HepG2 (cell line): Measurements from ENCODE around the gene HDAC4.

ENCODE experiments used
- BRCA1 ChIP-seq: sonication (generic); formaldehyde crosslinking; IDR thresholded peaks from 2 replicates; pipeline ENCODE4 v1.4.0; 2020; ENCODE audit warnings: missing genetic modification reagents
- CBFB ChIP-seq: sonication (generic); formaldehyde crosslinking; IDR thresholded peaks from 2 replicates; pipeline ENCODE4 v1.4.0; 2020; ENCODE audit warnings: missing genetic modification reagents
- HMG20B ChIP-seq: conservative IDR thresholded peaks from 2 replicates; pipeline ENCODE4 v1.6.1; 2016; ENCODE audit warnings: missing genetic modification reagents, missing compliant biosample characterization
- MXI1 ChIP-seq: IDR thresholded peaks from 3 replicates; pipeline ENCODE4 v1.6.1; 2012; ENCODE audit warnings: low read depth, low read length, inconsistent platforms, borderline replicate concordance
- NFE2L1 ChIP-seq: sonication (generic); formaldehyde crosslinking; IDR thresholded peaks from 2 replicates; pipeline ENCODE4 v1.4.0; 2020; ENCODE audit warnings: missing genetic modification reagents, mild to moderate bottlenecking, borderline replicate concordance
- PHF21A ChIP-seq: sonication (generic); formaldehyde crosslinking; IDR thresholded peaks from 2 replicates; pipeline ENCODE4 v1.5.0; 2020; ENCODE audit warnings: mild to moderate bottlenecking, missing genetic modification reagents
- SIN3A ChIP-seq: IDR thresholded peaks from 2 replicates; pipeline ENCODE4 v1.6.1; 2011; ENCODE audit warnings: low read depth, mild to moderate bottlenecking, control low read depth, low read length, borderline replicate concordance
- ZNF24 ChIP-seq: fragments of 450-650 bp; IDR thresholded peaks from 2 replicates; pipeline ENCODE4 v1.6.1; 2017; ENCODE audit warnings: antibody characterized with exemption, mild to moderate bottlenecking
- ZNF570 ChIP-seq: sonication (generic); formaldehyde crosslinking; IDR thresholded peaks from 2 replicates; pipeline ENCODE4 v1.4.0; 2020; ENCODE audit warnings: mild to moderate bottlenecking, missing genetic modification reagents, borderline replicate concordance
- TF ChIP-seq, protein P1 (sequence below): sonication (generic); formaldehyde crosslinking; IDR thresholded peaks from 2 replicates; pipeline ENCODE4 v1.5.0; 2020; ENCODE audit warnings: mild to moderate bottlenecking, missing genetic modification reagents, moderate library complexity
- TF ChIP-seq, protein P2 (sequence below): IDR thresholded peaks from 2 replicates; pipeline ENCODE4 v1.6.1; 2016
- TF ChIP-seq, protein P3 (sequence below): sonication (generic); formaldehyde crosslinking; IDR thresholded peaks from 2 replicates; pipeline ENCODE4 v1.8.1; 2023; ENCODE audit warnings: mild to moderate bottlenecking, missing genetic modification reagents
- TF ChIP-seq, protein P4 (sequence below): sonication (generic); formaldehyde crosslinking; IDR thresholded peaks from 2 replicates; pipeline ENCODE4 v1.8.1; 2023; ENCODE audit warnings: missing genetic modification reagents, inconsistent platforms, borderline replicate concordance

DNA sequence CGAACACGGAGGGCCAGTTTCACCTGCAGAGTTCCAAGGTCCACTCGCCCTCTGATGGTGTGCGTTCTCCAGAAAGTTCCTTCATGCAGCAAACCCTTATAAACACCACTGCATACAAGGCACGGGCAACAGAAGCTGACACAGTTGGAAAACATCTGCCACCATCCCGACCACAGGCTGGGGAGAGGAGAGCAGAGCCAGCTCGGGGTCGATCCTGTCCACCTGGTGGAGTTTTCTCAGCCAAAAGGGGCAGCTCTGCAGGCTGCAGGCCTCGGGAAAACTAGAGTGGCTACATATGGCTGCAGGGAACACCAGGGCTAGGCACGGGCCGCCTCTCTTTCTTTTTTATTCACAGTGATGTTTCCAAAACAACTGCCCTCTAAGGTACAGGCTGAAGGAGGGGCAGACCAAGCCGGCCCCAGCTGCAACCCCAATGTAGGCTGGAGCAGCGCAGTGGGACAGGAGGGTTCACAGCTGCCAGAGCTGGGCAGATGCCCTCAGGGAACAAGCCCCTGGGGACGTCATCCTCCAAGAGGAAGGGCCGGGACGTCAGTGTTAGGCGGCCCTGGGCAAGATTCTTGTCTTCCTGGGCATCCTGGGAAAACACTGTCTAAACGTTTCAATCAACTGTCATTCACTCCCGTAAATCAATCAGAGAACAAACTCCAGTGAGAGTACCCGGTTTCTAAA lies 278.3 kb downstream of the HDAC4 start:
- no peak for TF ChIP-seq HMG20B
- TF ChIP-seq, protein P1, sequence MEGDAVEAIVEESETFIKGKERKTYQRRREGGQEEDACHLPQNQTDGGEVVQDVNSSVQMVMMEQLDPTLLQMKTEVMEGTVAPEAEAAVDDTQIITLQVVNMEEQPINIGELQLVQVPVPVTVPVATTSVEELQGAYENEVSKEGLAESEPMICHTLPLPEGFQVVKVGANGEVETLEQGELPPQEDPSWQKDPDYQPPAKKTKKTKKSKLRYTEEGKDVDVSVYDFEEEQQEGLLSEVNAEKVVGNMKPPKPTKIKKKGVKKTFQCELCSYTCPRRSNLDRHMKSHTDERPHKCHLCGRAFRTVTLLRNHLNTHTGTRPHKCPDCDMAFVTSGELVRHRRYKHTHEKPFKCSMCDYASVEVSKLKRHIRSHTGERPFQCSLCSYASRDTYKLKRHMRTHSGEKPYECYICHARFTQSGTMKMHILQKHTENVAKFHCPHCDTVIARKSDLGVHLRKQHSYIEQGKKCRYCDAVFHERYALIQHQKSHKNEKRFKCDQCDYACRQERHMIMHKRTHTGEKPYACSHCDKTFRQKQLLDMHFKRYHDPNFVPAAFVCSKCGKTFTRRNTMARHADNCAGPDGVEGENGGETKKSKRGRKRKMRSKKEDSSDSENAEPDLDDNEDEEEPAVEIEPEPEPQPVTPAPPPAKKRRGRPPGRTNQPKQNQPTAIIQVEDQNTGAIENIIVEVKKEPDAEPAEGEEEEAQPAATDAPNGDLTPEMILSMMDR = no peak
- TF ChIP-seq, protein P2, sequence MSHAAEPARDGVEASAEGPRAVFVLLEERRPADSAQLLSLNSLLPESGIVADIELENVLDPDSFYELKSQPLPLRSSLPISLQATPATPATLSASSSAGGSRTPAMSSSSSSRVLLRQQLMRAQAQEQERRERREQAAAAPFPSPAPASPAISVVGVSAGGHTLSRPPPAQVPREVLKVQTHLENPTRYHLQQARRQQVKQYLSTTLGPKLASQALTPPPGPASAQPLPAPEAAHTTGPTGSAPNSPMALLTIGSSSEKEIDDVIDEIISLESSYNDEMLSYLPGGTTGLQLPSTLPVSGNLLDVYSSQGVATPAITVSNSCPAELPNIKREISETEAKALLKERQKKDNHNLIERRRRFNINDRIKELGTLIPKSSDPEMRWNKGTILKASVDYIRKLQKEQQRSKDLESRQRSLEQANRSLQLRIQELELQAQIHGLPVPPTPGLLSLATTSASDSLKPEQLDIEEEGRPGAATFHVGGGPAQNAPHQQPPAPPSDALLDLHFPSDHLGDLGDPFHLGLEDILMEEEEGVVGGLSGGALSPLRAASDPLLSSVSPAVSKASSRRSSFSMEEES (CRISPR knock-in tag) = no peak
- TF ChIP-seq, protein P3, sequence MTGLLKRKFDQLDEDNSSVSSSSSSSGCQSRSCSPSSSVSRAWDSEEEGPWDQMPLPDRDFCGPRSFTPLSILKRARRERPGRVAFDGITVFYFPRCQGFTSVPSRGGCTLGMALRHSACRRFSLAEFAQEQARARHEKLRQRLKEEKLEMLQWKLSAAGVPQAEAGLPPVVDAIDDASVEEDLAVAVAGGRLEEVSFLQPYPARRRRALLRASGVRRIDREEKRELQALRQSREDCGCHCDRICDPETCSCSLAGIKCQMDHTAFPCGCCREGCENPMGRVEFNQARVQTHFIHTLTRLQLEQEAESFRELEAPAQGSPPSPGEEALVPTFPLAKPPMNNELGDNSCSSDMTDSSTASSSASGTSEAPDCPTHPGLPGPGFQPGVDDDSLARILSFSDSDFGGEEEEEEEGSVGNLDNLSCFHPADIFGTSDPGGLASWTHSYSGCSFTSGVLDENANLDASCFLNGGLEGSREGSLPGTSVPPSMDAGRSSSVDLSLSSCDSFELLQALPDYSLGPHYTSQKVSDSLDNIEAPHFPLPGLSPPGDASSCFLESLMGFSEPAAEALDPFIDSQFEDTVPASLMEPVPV (CRISPR knock-in tag) = no peak
- no peak for TF ChIP-seq ZNF24
- TF ChIP-seq PHF21A (CRISPR knock-in tag) = no peak
- no peak for TF ChIP-seq NFE2L1 (CRISPR knock-in tag)
- TF ChIP-seq SIN3A = no peak
- TF ChIP-seq, protein P4, sequence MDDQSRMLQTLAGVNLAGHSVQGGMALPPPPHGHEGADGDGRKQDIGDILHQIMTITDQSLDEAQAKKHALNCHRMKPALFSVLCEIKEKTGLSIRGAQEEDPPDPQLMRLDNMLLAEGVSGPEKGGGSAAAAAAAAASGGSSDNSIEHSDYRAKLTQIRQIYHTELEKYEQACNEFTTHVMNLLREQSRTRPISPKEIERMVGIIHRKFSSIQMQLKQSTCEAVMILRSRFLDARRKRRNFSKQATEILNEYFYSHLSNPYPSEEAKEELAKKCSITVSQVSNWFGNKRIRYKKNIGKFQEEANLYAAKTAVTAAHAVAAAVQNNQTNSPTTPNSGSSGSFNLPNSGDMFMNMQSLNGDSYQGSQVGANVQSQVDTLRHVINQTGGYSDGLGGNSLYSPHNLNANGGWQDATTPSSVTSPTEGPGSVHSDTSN = no peak
- no peak for TF ChIP-seq BRCA1 (CRISPR knock-in tag)
- no peak for TF ChIP-seq ZNF570 (CRISPR knock-in tag)
- no peak for TF ChIP-seq MXI1
- TF ChIP-seq CBFB (CRISPR knock-in tag) = no peak
